ENCODE results near the gene MESP2. TPM values are rescaled to one million over a fixed set of nuclear protein-coding genes. Genes with fewer than 3 reads are reported as not detected.

Gene MESP2
- total and polyA plus RNA-seq, 2 donors from 2014 or later = 0.24 to 0.47 TPM

- intact Hi-C loops (cut with DNase I) = no loop called here
- no peak overlapping the region for H3K9ac ChIP-seq (ENCODE audit: low read length in 3 of 3)
- H3K9me3 ChIP-seq (ENCODE audit: control insufficient read depth in 2 of 3, insufficient read depth in 1 of 3, low read length in 3 of 3) = no peaks in the 10 kb centered on the region
- H3K4me3 ChIP-seq (ENCODE audit: low read length in 3 of 3) = no peak overlapping the region
- no peak overlapping the region for H3K27ac ChIP-seq (ENCODE audit: low read depth in 2 of 2, low read length in 2 of 2)
- TF ChIP-seq, protein P1, sequence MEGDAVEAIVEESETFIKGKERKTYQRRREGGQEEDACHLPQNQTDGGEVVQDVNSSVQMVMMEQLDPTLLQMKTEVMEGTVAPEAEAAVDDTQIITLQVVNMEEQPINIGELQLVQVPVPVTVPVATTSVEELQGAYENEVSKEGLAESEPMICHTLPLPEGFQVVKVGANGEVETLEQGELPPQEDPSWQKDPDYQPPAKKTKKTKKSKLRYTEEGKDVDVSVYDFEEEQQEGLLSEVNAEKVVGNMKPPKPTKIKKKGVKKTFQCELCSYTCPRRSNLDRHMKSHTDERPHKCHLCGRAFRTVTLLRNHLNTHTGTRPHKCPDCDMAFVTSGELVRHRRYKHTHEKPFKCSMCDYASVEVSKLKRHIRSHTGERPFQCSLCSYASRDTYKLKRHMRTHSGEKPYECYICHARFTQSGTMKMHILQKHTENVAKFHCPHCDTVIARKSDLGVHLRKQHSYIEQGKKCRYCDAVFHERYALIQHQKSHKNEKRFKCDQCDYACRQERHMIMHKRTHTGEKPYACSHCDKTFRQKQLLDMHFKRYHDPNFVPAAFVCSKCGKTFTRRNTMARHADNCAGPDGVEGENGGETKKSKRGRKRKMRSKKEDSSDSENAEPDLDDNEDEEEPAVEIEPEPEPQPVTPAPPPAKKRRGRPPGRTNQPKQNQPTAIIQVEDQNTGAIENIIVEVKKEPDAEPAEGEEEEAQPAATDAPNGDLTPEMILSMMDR (IDR thresholded peaks at IDR 0.05; ENCODE audit: borderline replicate concordance, extremely low read depth, insufficient read depth) = no peak
- H3K27me3 ChIP-seq (ENCODE audit: control insufficient read depth, insufficient read depth, low read length) = peaks cover 2% of the 10 kb centered on the region
- FAIRE-seq (no peak), DNase-seq (peak in 1 of 5 donors; percentile 1)
- peaks cover 0 to 2% (median 0%) of the 10 kb centered on the region in 3 donors for H3K4me1 ChIP-seq (ENCODE audit: control insufficient read depth in 2 of 3, insufficient read depth in 2 of 3, low read depth in 1 of 3, low read length in 3 of 3)
- no peaks in the 10 kb centered on the region for H3K36me3 ChIP-seq (ENCODE audit: control insufficient read depth in 2 of 3, insufficient read depth in 3 of 3, low read length in 3 of 3)
Observed at GRCh38 chr15:89815769-89816168, 39.6 kb downstream of the MESP2 start.

- DNase-seq (no peak), FAIRE-seq (no peak)
- Histone ChIP-seq H3K4me3 (ENCODE audit: low read length in 3 of 3) (no peak overlapping the region), H3K9me3 (ENCODE audit: control insufficient read depth in 2 of 3, insufficient read depth in 1 of 3, low read length in 3 of 3) (no peaks in the 10 kb centered on the region), H3K36me3 (ENCODE audit: control insufficient read depth in 2 of 3, insufficient read depth in 3 of 3, low read length in 3 of 3) (no peaks in the 10 kb centered on the region), H3K27me3 (ENCODE audit: control insufficient read depth, insufficient read depth, low read length) (peaks cover 2% of the 10 kb centered on the region), H3K27ac (ENCODE audit: low read depth in 2 of 2, low read length in 2 of 2) (no peak overlapping the region), H3K9ac (ENCODE audit: low read length in 3 of 3) (no peak overlapping the region), H3K4me1 (ENCODE audit: control insufficient read depth in 2 of 3, insufficient read depth in 2 of 3, low read depth in 1 of 3, low read length in 3 of 3) (no peaks in the 10 kb centered on the region)
- TF ChIP-seq, protein P1 (IDR thresholded peaks at IDR 0.05; ENCODE audit: borderline replicate concordance, extremely low read depth, insufficient read depth) = no peak
- intact Hi-C loops (cut with DNase I) = no loop called here
Observed at GRCh38 chr15:89817701-89818280, 41.7 kb downstream of the MESP2 start.

GRCh38 chr15:89818287-89818686 lies 42.2 kb downstream of the MESP2 start:
- H3K4me1 ChIP-seq (ENCODE audit: control insufficient read depth in 2 of 3, insufficient read depth in 2 of 3, low read depth in 1 of 3, low read length in 3 of 3) = no peaks in the 10 kb centered on the region
- no peak for FAIRE-seq
- H3K4me3 ChIP-seq (ENCODE audit: low read length in 3 of 3) = no peak overlapping the region
- no peak overlapping the region for H3K27ac ChIP-seq (ENCODE audit: low read depth in 2 of 2, low read length in 2 of 2)
- TF ChIP-seq, protein P1 (IDR thresholded peaks at IDR 0.05; ENCODE audit: borderline replicate concordance, extremely low read depth, insufficient read depth) = no peak
- no peak for DNase-seq
- H3K36me3 ChIP-seq (ENCODE audit: control insufficient read depth in 2 of 3, insufficient read depth in 3 of 3, low read length in 3 of 3) = no peaks in the 10 kb centered on the region
- H3K9ac ChIP-seq (ENCODE audit: low read length in 3 of 3) = no peak overlapping the region
- intact Hi-C loops (cut with DNase I) = no loop called here
- H3K9me3 ChIP-seq (ENCODE audit: control insufficient read depth in 2 of 3, insufficient read depth in 1 of 3, low read length in 3 of 3) = no peaks in the 10 kb centered on the region
- H3K27me3 ChIP-seq (ENCODE audit: control insufficient read depth, insufficient read depth, low read length) = peaks cover 2% of the 10 kb centered on the region
